HepG2 (cell line): ENCODE results near the gene ZNF48. TPM values are rescaled to one million over a fixed set of nuclear protein-coding genes. Genes with fewer than 3 reads are reported as not detected.

ENCODE experiments used
- BORCS8-MEF2B ChIP-seq: sonication (generic); formaldehyde crosslinking; IDR thresholded peaks from 2 replicates; pipeline ENCODE4 v1.8.0; 2022; ENCODE audit warnings: mild to moderate bottlenecking, missing genetic modification reagents
- CEBPZ ChIP-seq: IDR thresholded peaks from 2 replicates; pipeline ENCODE4 v1.6.1; 2012; ENCODE audit warnings: low read length, improper control_type of control experiment
- FIP1L1 ChIP-seq: fragments of 200-400 bp; formaldehyde crosslinking; IDR thresholded peaks from 2 replicates; pipeline ENCODE4 v1.6.1; 2018; ENCODE audit warnings: low read depth, mild to moderate bottlenecking, low read length, moderate library complexity, borderline replicate concordance; ENCODE audit not compliant: insufficient read depth
- HDAC6 ChIP-seq: fragments of 200-600 bp; sonication (generic); IDR thresholded peaks from 2 replicates; pipeline ENCODE4 v1.7.0; 2017; ENCODE audit warnings: mild to moderate bottlenecking, antibody characterized with exemption, low read length, low read depth
- NCOR1 ChIP-seq: fragments of 200-600 bp; sonication (generic); IDR thresholded peaks from 2 replicates; pipeline ENCODE4 v1.7.0; 2017; ENCODE audit warnings: antibody characterized with exemption, low read length, borderline replicate concordance
- PAX8 ChIP-seq: sonication (generic); formaldehyde crosslinking; IDR thresholded peaks from 2 replicates; pipeline ENCODE4 v1.8.0; 2022; ENCODE audit warnings: mild to moderate bottlenecking, missing genetic modification reagents, borderline replicate concordance
- RNF2 ChIP-seq: fragments of 450-650 bp; conservative IDR thresholded peaks from 2 replicates; pipeline ENCODE4 v1.6.1; 2016; ENCODE audit warnings: low read depth
- SNAPC5 ChIP-seq: sonication (generic); formaldehyde crosslinking; IDR thresholded peaks from 2 replicates; pipeline ENCODE4 v1.8.1; 2023; ENCODE audit warnings: mild to moderate bottlenecking, missing genetic modification reagents, borderline replicate concordance
- TARDBP ChIP-seq: sonication (generic); formaldehyde crosslinking; IDR thresholded peaks from 2 replicates; pipeline ENCODE4 v1.8.0; 2022; ENCODE audit warnings: mild to moderate bottlenecking, missing genetic modification reagents
- XRCC5 ChIP-seq: fragments of 200-400 bp; formaldehyde crosslinking; optimal IDR thresholded peaks from 2 replicates; pipeline ENCODE3; 2017; ENCODE audit warnings: mild to moderate bottlenecking, low read length
- ZNF580 ChIP-seq: IDR thresholded peaks from 2 replicates; pipeline ENCODE4 v1.6.1; 2016; ENCODE audit warnings: low read depth, borderline replicate concordance
- ZNF883 ChIP-seq: sonication (generic); formaldehyde crosslinking; IDR thresholded peaks from 2 replicates; pipeline ENCODE4 v1.5.1; 2020; ENCODE audit warnings: mild to moderate bottlenecking, missing genetic modification reagents; ENCODE audit errors: not compliant biosample characterization
- polyA plus RNA-seq, 8 experiments: library from polyadenylated mRNA; depleted of rRNA in 3 of 8; stranded (reverse) in 7 of 8; unstranded in 1 of 8; fragments of >200 nt; fragmentation: Illumina TruSeq in 4 of 8; extraction: Trizol in 4 of 8; gene quantifications; 2 replicates each; pipeline versions ENCODE4 v1.2.1 to v1.2.3, GENCODE V29; 2011 to 2016; ENCODE audit warnings: low read depth in 4 of 8, missing spikeins in 1 of 8, mixed read lengths in 1 of 8; ENCODE audit not compliant: insufficient read depth in 1 of 8
- total RNA-seq, 5 experiments: library from RNA; depleted of rRNA; stranded (reverse); fragments of >200 nt; fragmentation: Illumina TruSeq; extraction: Trizol; gene quantifications; 2 replicates each; pipeline ENCODE4 v1.2.3, GENCODE V29; 2016; ENCODE audit warnings: low read depth in 1 of 5
- TF ChIP-seq, protein P1 (sequence below): sonication (generic); formaldehyde crosslinking; IDR thresholded peaks from 2 replicates; pipeline ENCODE4 v1.8.1; 2023; ENCODE audit warnings: mild to moderate bottlenecking, missing genetic modification reagents
- TF ChIP-seq, protein P2 (sequence below): sonication (generic); formaldehyde crosslinking; IDR thresholded peaks from 2 replicates; pipeline ENCODE4 v1.5.1; 2020; ENCODE audit warnings: missing genetic modification reagents, mild to moderate bottlenecking, borderline replicate concordance
- TF ChIP-seq, protein P3 (sequence below): fragments of 450-650 bp; IDR thresholded peaks from 2 replicates; pipeline ENCODE4 v1.6.1; 2017
- TF ChIP-seq, protein P4 (sequence below): sonication (generic); formaldehyde crosslinking; IDR thresholded peaks from 2 replicates; pipeline ENCODE4 v1.8.0; 2022; ENCODE audit warnings: mild to moderate bottlenecking, missing genetic modification reagents, moderate library complexity
- TF ChIP-seq, protein P5 (sequence below): sonication (generic); formaldehyde crosslinking; IDR thresholded peaks from 2 replicates; pipeline ENCODE4 v1.8.1; 2023; ENCODE audit warnings: mild to moderate bottlenecking, moderate library complexity, missing genetic modification reagents

The ZNF48 gene
- total and polyA plus RNA-seq, 2 of the 13 experiments (the other 11 are each of a cell fraction or from before 2014, with no cell fraction given) = 9.9 to 12.3 TPM

DNA sequence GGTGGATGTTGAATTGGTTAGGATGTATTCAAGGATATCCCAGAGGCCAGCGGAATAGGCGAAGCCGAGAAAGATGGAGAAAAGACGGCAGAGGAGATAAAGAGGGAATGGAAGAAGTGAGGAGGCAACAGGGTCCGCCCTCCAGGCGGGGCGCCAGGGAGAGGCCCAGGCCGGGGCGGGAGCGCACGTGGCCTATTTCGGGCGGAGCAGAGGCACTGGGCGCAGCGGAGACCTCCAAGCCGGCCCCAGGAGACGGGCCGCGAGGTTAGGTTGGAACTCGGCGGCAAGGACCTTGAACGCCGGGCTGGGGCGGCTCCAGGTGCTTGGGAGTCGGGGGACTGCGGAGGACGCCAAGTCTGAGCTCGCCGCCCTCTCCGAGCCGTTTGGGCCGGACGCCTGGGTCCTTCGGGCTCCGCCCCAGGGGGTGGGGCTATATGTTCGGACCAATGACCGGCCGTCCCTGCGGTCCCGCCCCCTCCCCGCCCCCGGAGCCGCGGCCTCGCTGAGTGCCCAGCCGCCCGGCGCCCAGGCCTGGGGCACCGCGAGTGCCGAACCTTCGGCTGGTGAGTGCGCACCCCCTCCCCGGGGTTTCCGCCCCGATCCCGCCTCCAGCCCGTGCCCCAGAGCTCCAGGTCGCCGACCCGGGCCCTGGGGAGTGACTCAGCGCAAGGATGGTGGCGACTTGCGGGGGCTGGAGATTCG is 12.0 kb downstream of the ZNF48 start, which contains the start of gene ZNF771 (continued):
- no peak for TF ChIP-seq CEBPZ
- TF ChIP-seq, protein P1, sequence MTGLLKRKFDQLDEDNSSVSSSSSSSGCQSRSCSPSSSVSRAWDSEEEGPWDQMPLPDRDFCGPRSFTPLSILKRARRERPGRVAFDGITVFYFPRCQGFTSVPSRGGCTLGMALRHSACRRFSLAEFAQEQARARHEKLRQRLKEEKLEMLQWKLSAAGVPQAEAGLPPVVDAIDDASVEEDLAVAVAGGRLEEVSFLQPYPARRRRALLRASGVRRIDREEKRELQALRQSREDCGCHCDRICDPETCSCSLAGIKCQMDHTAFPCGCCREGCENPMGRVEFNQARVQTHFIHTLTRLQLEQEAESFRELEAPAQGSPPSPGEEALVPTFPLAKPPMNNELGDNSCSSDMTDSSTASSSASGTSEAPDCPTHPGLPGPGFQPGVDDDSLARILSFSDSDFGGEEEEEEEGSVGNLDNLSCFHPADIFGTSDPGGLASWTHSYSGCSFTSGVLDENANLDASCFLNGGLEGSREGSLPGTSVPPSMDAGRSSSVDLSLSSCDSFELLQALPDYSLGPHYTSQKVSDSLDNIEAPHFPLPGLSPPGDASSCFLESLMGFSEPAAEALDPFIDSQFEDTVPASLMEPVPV (CRISPR knock-in tag) = peak; percentile 86
- peak; percentile 89; the same call in 1 of the 2 replicates for TF ChIP-seq SNAPC5
- TF ChIP-seq TARDBP (CRISPR knock-in tag) = peak; percentile 78; the same call in 1 of the 2 replicates
- no peak for TF ChIP-seq HDAC6
- TF ChIP-seq BORCS8-MEF2B (CRISPR knock-in tag) = peak; percentile 74; the same call in 1 of the 2 replicates
- peak; percentile 90; the same call in 1 of the 2 replicates for TF ChIP-seq ZNF580 (CRISPR knock-in tag)
- peak; percentile 44; the same call in 1 of the 2 replicates for TF ChIP-seq NCOR1
- TF ChIP-seq ZNF883 = peak; percentile 94
- TF ChIP-seq, protein P2, sequence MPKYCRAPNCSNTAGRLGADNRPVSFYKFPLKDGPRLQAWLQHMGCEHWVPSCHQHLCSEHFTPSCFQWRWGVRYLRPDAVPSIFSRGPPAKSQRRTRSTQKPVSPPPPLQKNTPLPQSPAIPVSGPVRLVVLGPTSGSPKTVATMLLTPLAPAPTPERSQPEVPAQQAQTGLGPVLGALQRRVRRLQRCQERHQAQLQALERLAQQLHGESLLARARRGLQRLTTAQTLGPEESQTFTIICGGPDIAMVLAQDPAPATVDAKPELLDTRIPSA (CRISPR knock-in tag) = 0 out of 2 replicates have a peak, but pooled peaks have one; percentile 79
- peak; percentile 72 for TF ChIP-seq XRCC5
- TF ChIP-seq PAX8 (CRISPR knock-in tag) = peak; percentile 85; the same call in 1 of the 2 replicates
- TF ChIP-seq, protein P3, sequence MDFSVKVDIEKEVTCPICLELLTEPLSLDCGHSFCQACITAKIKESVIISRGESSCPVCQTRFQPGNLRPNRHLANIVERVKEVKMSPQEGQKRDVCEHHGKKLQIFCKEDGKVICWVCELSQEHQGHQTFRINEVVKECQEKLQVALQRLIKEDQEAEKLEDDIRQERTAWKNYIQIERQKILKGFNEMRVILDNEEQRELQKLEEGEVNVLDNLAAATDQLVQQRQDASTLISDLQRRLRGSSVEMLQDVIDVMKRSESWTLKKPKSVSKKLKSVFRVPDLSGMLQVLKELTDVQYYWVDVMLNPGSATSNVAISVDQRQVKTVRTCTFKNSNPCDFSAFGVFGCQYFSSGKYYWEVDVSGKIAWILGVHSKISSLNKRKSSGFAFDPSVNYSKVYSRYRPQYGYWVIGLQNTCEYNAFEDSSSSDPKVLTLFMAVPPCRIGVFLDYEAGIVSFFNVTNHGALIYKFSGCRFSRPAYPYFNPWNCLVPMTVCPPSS = no peak
- TF ChIP-seq, protein P4, sequence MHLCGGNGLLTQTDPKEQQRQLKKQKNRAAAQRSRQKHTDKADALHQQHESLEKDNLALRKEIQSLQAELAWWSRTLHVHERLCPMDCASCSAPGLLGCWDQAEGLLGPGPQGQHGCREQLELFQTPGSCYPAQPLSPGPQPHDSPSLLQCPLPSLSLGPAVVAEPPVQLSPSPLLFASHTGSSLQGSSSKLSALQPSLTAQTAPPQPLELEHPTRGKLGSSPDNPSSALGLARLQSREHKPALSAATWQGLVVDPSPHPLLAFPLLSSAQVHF (CRISPR knock-in tag) = peak; percentile 89
- TF ChIP-seq, protein P5, sequence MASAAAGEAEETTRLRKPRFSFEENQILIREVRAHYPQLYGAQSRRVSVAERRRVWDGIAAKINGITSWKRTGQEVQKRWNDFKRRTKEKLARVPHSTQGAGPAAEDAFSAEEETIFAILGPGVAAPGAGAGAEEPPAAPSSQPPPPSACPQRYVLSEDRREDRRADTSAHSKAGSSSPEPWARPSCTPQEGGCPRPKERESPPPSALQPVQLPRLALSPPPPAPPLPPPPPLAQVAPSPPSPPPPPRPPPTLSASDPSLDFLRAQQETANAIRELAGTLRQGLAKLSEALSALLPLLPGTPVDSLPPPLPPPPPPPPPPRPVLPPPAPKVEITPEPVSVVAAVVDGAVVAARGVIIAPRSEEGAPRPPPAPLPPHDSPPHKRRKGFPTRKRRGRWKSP (CRISPR knock-in tag) = peak; percentile 77; the same call in 1 of the 2 replicates
- TF ChIP-seq FIP1L1 = 0 out of 2 replicates have a peak, but pooled peaks have one; percentile 62
- peak; percentile 82 for TF ChIP-seq RNF2
